Endometrial microvascular endothelial cells (primary cell): ENCODE data around the gene PNPLA1. TPM values are rescaled to one million over a fixed set of nuclear protein-coding genes. Genes with fewer than 3 reads are reported as not detected.

Source experiments
- in situ Hi-C: cut with HindIII; loops from 2 replicates; pipeline ENCODE4 v1.10.0; 2017; ENCODE audit warnings: low sequenced_read_pairs, low pct_unique_long_range_greater_than_20kb; ENCODE audit errors: inconsistent ontology term
- total RNA-seq: library from RNA; depleted of rRNA; stranded (reverse); fragments of >200 nt; gene quantifications from one replicate; pipeline ENCODE4 v1.2.3, GENCODE V29; 2015; ENCODE audit errors: inconsistent ontology term

The PNPLA1 gene
- total RNA-seq, 1 donor from 2014 or later, result not detected

DNA sequence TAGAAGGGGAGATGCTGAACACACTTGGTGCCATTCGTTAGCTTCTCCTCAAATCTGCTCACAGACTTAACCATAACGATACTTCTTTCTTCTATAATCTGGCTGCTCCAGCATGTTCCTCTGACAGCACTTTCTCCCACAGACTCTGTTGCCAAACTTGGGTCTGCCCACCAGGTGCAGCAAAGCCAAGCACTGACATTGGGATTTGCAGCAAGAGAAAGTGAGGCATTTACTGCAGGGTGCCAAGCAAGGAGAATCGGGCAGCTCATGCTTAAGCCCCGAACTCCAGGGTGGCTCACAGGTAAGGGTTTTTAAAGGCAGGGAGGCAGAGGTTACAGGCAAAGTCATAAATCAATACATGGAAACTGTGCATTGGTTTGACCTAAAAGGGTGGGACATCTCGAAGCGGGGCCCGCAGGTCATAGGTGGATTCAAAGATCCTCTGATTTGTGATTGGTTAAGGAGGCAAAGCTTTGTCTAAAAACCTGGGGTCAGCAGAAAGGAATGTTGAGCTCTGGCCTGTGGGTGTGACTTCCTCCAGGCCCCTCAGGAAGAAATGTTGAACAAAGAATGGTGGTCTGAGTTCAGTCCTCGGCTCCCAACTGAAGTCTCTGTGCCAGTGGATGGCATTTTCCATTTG lies 25.1 kb upstream of the PNPLA1 start:
- in situ Hi-C loops, result no loop called here

DNA sequence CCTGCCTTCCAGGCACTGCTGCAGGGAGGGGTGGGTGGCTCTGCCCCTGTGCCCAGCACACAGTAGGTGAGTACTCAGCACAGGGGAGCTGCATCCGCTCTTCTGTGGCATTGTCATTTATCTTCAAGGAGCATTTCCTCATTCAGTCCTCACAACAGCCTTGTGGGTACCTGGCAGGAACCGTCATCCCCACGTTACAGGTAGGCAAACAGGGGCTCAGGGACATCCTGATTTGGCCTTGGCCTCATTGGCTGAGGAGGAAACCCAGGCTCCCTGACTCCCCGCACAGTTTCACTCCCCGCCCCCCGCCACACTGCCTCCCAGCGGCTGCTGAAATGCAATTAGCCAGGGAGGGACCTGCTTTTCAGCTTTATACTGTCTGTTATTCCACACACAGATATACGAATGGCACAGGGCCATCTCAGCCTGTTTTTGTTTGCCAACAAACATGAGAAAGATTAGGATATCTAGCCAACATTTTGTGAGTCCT lies 24.2 kb upstream of the PNPLA1 start:
- in situ Hi-C loops, result no loop called here

DNA sequence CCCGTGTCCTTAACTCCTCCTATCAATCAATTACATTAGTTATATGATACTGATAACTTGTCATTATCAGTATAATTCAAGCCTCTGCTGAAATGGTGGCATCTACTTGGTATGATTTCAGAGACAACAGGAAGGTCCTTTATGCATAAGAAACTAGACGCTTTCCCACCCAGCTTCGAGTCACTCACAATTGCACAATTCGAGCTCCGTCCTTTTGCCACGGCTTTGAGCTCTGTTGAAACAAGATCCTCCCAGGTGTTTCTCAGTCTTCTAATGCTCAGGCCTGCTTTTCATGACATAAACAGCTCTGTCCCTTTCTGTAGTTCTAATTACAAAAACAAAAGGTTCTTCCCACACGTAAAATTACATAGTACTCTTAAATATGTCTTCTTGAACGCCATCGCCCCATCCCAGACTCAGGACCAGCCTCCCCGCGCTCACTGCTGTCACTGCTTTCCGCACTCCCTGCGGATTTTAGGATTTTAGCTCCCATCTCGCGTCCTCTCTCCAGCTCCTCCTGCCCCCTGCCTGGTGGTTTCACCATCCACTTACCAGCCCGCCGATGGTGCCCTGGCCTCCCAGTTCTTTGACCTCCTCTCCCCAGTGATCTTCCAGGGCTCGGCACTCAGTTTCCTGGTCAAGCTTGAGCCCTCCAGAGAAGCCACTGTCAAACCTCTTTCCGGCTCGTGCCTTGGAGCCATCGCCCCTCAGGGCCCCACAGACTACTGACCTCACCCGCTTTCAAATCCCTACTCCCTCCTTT lies 23.2 kb upstream of the PNPLA1 start:
- in situ Hi-C loops, result no loop called here

GRCh38 chr6:36247693-36248092 lies 22.2 kb upstream of the PNPLA1 start:
- in situ Hi-C loops, result no loop called here

DNA sequence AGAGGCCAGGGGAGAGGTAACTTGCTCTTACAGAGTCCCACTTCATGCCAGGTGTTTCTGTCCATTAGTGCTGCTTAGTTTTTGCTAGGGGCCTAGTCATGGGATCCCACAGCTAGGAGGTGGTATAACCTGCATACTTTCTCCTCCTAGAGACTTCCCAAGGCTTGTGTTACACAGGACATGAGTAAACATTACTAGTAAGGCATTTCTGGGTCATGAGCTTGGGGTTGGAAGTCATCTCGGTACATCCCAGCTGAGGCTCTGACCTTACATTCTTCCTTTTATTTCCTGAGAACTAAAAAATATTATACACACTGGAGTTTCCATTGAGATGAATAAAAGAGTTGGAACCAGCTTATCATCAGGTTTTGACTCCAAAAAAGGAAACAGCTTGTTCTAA lies 20.9 kb upstream of the PNPLA1 start:
- in situ Hi-C loops, result no loop called here

GRCh38 chr6:36249536-36249935 lies 20.3 kb upstream of the PNPLA1 start:
- in situ Hi-C loops, result no loop called here

GRCh38 chr6:36252005-36252404 lies 17.9 kb upstream of the PNPLA1 start:
- in situ Hi-C loops, result no loop called here

DNA sequence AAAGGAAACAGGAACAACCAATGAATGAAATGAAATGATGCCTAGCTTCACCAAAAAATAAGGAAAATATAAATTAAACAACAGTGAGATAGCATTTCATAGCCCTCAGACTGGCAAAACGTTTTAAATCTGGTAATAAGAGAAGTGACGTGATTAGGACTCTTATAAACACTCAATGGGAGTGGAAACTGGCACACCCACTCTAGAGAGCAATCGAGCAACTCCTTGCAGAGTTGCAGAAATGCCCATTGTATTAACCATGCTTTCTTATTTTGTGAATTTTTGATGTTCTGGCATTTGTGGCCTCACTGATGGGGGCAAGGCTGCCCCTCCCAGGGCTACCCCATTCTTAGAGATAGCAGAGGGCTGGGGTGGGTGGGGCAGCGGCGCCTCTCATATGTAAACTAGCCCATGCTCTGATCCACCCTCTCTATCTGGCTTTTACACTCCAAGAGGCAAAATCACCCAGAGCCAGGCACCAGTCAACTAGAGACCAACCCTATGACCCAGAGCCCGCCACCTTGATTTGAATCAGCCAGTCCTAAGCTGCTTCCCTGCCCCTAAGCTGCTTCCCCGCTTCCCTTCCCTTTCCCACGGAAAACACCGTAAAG lies 6.4 kb upstream of the PNPLA1 start:
- in situ Hi-C loops, result no loop called here

DNA sequence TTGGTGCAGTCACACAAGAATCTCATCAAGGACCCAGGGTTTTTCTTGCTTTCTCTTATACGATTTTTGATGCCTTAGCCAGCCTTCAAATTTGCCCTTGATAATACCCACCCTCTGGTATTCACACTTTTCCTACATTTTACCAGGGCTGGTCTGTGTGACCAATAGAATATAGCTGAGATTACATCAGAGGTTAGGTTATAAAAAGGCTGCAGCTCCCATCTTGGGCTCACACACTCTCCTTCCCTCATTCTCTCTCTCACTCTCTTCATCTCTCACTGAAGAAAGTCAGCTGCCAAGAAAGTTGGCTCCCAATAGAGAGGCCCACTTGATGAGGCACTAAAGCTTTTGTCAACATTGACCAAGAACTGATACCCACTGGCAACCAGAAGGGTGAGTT lies 4.1 kb upstream of the PNPLA1 start:
- in situ Hi-C loops, result no loop called here

GRCh38 chr6:36266913-36267644 lies 2.8 kb upstream of the PNPLA1 start:
- in situ Hi-C loops, result no loop called here

- in situ Hi-C loops, result no loop called here
Observed at GRCh38 chr6:36267731-36268477, 2.0 kb upstream of the PNPLA1 start.

- in situ Hi-C loops, result no loop called here
Observed at GRCh38 chr6:36268478-36269275, 1.2 kb upstream of the PNPLA1 start.

DNA sequence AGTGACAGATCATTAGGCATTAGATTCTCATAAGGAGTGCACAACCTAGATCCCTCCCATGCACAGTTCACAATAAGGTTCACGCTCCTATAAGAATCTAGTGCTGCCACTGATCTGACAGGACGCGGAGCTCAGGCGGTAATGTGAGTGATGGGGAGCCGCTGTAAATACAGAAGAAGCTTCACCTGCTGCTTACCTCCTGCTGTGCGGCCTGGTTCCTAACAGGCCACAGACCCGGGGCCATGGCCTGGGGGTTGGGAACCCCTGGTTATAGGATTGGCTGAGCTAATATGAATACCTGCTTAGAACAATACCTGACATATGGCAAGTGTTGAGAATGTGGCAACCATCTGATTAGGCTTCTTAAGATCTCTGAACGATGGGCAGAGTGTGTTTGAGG lies 2.4 kb downstream of the PNPLA1 start:
- in situ Hi-C loops, result no loop called here

DNA sequence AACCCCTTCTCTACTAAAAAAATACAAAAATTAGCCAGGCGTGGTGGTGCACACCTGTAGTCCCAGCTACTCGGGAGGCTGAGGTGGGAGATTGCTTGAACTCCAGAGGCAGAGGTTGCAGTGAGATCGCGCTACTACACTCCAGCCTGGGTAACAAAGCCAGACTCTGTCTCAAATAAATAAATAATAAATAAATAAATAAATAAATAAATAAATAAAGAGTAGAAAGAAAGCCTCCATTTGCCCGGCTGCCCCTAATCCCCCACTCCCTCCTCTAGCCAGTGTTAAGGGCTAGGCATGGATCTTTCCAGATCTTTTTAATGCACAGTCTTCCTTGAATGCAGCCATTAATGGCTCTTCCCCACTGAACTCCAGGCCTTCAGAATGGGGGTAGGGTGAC lies 3.2 kb downstream of the PNPLA1 start:
- in situ Hi-C loops, result no loop called here

GRCh38 chr6:36273802-36274514 lies 4.1 kb downstream of the PNPLA1 start:
- in situ Hi-C loops, result no loop called here

DNA sequence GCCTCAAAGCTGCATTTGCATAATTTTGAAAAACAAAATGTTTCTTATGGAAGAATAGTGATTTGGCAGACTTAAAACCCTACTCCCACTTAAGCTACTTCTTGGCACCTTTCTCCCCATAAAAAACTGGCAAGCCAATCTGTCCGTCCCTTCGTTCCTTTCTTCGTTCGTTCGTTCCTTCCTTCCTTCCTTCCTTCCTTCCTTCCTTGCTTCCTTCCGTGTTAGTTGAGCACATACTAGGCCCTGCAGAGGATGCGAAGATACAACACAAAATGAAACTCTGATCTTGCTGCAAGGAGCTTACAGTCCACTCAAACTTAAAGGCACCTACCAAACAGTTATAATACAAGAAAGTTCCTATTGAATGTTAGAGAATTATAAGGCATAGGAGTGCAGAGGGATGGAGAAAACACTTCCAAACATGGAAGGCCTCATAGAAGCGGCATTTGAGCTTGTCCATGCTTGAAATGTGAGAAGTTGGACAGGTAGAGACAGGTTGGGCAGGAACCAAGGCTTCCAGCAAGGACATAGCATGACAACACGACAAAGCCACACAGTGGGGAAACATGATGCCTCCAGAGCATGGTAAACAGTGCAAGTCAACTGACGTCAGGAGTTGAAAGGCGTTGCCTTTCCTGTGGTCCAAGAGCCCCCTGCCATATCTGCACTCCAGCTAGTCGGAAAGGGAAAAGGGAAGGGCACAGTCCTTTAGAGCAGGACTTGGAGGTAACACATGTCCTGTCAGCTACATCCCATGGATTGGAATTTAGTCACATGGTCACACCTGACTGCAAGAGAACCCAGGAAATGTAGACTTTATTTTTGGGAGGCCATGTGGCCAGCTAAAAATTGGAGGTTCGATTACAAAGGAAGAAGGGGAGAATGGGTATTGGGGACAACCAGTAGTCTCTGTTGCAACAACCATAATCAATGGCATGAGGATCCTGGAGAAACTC lies 7.0 kb downstream of the PNPLA1 start:
- in situ Hi-C loops, result no loop called here
